BE2C (cell line): Measurements from ENCODE around the gene ARMC9.

Experiments used
- DNase-seq: peaks from one replicate; pipeline ENCODE4 v3.0.0-alpha.2; 2020
- H3K27me3 ChIP-seq: fragments of 250-450 bp; sonication (Bioruptor Pico); 2 replicates; pipeline ENCODE4 v1.5.1; 2020; ENCODE audit warnings: mild to moderate bottlenecking
- H3K36me3 ChIP-seq: fragments of 250-450 bp; sonication (Bioruptor Pico); 2 replicates; pipeline ENCODE4 v1.5.1; 2020; ENCODE audit warnings: mild to moderate bottlenecking
- H3K4me1 ChIP-seq: fragments of 250-450 bp; sonication (Bioruptor Pico); 2 replicates; pipeline ENCODE4 v1.5.1; 2020
- H3K4me3 ChIP-seq: 2 replicates; pipeline ENCODE4 v1.5.1; 2011; ENCODE audit warnings: low read depth, low read length
- H3K9me3 ChIP-seq: fragments of 250-450 bp; sonication (Bioruptor Pico); 2 replicates; pipeline ENCODE4 v1.5.1; 2020
- CTCF ChIP-seq: IDR thresholded peaks from 2 replicates; pipeline ENCODE4 v1.5.1; 2012; ENCODE audit warnings: mild to moderate bottlenecking, low read depth, low read length

Gene ARMC9

GRCh38 chr2:231353469-231353868, 155.0 kb downstream of the ARMC9 start:
- no peak for DNase-seq
- Histone ChIP-seq H3K9me3 (no peaks in the 10 kb centered on the region), H3K27me3 (no peaks in the 10 kb centered on the region), H3K4me1 (peaks cover 30% of the 10 kb centered on the region), H3K4me3 (no peak overlapping the region), H3K36me3 (no peaks in the 10 kb centered on the region)
- no peak for TF ChIP-seq CTCF

GRCh38 chr2:231355508-231356465, 157.4 kb downstream of the ARMC9 start:
- TF ChIP-seq CTCF = peak; percentile 18
- Histone ChIP-seq H3K36me3 (peaks cover under 1% of the 10 kb centered on the region; the same call in 1 of the 2 replicates), H3K27me3 (no peaks in the 10 kb centered on the region), H3K4me3 (peak overlapping the region; percentile 18), H3K4me1 (peaks cover 45% of the 10 kb centered on the region), H3K9me3 (no peaks in the 10 kb centered on the region)
- DNase-seq = peak; percentile 58

- peaks cover 45% of the 10 kb centered on the region for H3K4me1 ChIP-seq
- H3K9me3 ChIP-seq = no peaks in the 10 kb centered on the region
- H3K27me3 ChIP-seq = no peaks in the 10 kb centered on the region
- peaks cover 3% of the 10 kb centered on the region; the same call in 1 of the 2 replicates for H3K36me3 ChIP-seq
- H3K4me3 ChIP-seq = no peak overlapping the region; the same call in 1 of the 2 replicates
- no peak for TF ChIP-seq CTCF
- DNase-seq = no peak
These were observed 158.0 kb downstream of the ARMC9 start for GRCh38 chr2:231356466-231356844.

- TF ChIP-seq CTCF = no peak
- no peak for DNase-seq
- Histone ChIP-seq H3K9me3 (no peaks in the 10 kb centered on the region), H3K4me1 (peaks cover 45% of the 10 kb centered on the region), H3K4me3 (no peak overlapping the region), H3K27me3 (no peaks in the 10 kb centered on the region), H3K36me3 (peaks cover 3% of the 10 kb centered on the region; the same call in 1 of the 2 replicates)
These were observed 158.6 kb downstream of the ARMC9 start for GRCh38 chr2:231357048-231357447.

GRCh38 chr2:231357931-231358330, 159.5 kb downstream of the ARMC9 start:
- Histone ChIP-seq H3K4me3 (no peak overlapping the region), H3K9me3 (no peaks in the 10 kb centered on the region)

More at GRCh38 chr2:231357931-231358330, 159.5 kb downstream of the ARMC9 start:
- Histone ChIP-seq H3K36me3 (peaks cover 3% of the 10 kb centered on the region; the same call in 1 of the 2 replicates), H3K4me1 (peaks cover 47% of the 10 kb centered on the region), H3K27me3 (no peaks in the 10 kb centered on the region)
- no peak for DNase-seq
- TF ChIP-seq CTCF = 0 out of 2 replicates have a peak, but pooled peaks have one; percentile 1
